ENCODE data around the gene SREBF2.
"Not testable (repeated sequence)": the region's sequence is repeated elsewhere in the genome, so short reads cannot be mapped to it uniquely, and the experiment has no call there.

SREBF2 gene

DNA sequence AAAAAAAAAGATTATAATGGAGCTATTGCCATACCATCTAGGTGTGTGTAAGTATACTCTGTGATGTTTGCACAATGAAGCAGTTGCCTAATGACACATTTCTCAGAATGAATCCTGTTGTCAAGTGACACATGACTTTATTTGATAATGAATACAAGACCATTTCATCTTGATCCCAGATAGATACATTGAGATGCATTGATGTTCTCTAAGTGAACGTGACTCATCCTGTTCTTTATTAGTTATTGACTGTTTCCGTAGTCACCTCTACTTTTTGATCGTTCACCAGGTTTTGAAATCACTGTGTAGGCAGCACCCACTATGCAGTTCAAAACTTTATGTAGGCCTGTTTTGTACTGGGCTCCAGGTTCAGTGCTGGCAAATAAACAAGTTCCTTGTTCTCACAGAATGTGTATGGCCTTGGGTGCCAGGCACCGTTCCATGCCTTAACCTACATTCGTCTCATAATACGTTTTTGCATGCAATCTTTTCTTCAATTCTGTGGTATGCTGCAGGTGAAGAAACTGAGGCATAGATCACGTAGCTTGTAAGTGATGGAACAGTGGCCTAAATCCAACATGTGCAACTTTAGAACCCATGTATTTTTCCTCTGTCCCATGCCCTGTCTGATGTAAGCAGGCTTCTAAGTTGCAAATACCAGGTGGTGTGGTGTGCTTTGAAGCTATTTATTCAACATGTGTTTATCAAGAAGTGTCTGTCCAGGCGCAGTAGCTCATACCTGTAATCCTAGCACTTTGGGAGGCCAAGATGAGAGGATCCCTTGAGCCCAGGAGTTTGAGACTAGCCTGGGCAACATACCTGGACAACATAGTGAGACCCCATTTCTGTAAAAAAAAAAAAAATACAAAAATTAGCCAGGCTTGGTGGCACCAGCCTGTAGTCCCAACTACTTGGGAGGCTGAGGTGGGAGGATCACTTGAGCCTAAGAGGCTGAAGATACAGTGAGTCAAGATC lies 10.4 kb downstream of the SREBF2 start:
- no peak for DNase-seq (ENCODE audit: low read depth in 3 of 3)

DNA sequence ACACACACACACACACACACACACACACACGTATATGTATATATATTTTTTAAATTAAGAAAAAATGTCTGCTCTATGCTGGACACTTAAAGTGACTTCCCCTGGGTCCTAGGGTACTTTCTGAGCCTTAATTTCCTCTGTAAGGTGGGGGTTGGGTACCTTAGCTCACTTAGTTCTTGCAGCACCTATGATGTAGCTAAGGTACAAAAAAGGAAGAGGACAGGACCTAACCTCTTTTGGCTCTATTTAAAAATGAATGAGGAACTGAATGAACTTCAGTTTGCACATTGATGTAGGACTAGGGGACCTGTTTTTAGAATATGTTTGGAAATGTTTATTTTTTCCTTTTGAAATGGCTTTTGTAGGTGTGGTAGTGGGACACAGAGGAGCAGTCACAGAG lies 11.1 kb downstream of the SREBF2 start:
- no peak for DNase-seq (ENCODE audit: low read depth in 3 of 3)

DNA sequence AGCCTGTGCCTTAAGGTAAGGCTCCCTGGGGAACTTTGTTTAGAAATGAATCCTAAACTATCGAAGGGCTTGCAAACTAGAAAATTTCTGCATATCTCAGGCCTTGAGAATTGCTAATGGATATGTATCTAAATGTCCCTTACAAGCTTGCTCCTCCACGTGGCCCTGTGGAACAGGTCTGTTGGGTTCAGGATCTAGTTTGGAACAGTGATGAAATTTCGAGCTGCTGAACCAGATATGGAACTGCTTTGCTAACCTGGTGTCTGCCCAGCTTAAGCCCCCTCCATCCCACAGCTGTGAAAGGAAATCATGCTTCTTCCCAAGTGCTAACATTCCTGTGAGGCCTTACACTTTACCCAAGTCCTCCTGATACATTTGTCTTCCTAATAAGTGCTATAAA lies 11.6 kb downstream of the SREBF2 start:
- no peak for DNase-seq (ENCODE audit: low read depth in 3 of 3)

DNA sequence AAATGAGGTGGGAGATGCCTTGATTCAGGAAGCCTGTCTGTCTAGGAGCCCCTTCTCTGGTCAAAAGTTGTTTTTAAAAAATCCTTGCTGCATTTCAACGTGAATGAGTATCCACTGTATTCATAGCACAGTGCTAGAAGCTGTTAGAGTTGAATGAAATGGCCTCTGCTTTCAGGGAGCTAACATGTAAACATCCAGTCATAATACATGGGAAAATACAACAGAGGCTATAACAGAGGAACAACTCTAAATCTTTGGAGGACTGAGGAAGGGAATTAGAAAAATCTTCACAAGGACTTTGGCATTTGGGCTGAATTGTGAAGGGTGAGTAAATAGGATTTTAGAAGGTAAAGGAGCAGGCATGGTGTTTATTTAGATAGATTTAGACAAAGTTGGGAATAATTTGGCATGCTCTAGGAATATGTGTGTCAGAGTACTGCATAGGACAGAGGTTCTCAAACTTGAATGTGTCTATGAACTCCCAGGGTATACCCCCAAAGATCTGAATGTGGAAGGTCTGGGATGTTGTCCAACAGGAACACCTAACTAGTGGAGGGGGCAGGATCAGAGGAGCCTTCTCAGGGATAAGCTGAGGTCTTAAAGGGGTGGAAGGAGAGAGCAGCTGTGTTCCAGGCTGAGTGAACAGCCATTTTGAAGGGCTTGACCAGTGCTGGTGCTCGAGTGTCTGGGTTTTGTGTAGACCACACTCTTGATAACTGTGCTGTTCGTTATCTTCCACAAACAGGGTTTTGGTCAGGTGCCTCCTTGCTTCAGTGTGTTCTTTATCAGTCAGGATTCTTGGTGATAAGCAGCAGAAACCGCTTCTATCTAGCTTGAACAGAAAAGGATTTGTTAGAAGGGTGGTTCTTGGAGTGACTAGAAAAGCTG lies 12.7 kb downstream of the SREBF2 start:
- no peak for DNase-seq (ENCODE audit: low read depth in 3 of 3)

DNA sequence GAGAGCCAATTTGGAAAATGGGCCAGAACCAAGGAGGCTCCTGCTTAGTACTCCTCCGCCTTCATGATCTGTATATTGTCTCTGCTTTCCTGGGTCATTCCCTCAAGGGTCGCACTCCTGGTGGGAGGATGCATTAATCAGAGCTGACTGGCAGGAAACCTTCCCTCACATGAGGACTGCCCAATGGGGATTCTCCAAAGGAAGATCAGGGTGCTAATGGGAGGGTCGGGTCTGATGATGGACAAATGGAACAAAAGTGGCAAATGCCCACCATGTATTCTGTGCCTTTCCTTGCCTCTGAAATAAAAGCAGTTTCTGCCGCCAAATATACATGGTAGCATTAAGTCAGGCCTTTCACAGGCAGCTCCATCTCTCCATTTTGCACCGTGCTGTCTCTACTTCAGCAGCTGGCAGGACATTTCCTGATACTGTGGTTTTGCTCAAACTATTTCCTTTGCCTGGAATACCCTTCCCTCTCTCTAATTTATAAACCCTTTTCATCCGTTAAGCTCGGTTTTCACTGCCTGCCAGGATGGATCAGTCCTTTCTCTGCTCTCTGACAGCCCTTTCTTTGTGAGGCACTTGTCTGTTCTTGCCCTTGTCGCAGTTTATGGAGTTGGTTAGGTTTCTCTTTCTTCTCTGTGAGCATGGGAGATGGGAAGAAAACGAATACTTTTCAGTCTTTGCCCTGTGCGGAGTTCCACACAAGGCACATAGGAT lies 13.5 kb downstream of the SREBF2 start:
- no peak for DNase-seq (ENCODE audit: low read depth in 3 of 3)

DNA sequence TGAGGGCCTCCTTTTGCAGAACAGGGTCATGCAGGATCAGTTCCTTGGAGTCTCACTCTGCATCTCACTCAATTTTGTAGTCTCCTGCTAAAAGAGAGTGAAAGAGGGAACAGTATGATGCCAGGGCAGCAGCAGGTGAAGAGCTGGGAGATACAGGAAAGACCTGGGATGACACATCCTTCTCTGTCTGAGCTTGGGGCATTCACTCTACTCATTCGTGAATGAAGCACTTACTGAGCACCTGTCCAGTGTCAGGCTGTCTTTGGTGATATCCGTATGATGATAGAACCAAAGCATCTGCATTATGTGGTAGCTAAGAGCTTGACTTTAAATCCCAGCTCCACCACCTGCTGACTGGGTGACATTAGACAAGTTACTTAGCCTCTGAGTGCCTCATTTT lies 14.4 kb downstream of the SREBF2 start:
- DNase-seq (ENCODE audit: low read depth in 3 of 3): no peak

DNA sequence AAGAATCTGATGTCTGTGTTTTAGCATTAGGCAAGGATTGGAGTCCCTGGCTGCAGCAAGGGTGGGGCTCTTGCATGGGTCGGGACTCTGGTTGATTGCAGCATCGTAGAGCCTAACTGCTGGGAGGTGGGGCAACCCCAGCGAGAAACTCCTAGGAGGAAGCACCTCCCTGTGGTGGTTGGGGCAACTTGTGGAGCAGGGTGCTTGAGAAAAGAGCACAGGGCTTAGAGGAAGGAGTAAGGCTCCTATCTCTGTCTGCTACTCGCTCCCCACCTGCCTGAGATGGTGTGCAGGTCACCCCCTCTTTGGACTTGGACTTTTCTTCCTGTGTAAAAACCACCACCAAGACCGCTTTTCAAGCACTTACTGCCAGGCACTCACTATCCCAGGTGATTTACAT lies 15.6 kb downstream of the SREBF2 start:
- DNase-seq (ENCODE audit: low read depth in 3 of 3): no peak

DNA sequence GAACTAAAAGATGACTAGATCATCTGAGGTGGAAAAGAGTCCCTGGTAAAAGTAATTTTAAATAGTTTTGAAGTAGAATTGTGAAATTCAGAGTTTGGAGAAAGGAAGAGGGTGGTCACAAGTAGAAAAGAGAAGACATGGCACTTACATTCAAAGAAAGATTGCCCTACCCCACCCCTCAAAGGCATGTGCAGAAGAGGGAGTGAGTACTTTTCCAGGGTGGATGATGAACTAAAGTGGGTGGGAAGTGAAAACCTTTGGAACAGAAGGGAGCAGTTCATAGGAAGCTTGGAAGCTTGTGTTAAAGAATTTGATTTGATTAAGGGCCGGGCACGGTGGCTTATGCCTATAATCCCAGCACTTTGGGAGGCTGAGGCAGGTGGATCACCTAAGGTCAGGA lies 23.6 kb downstream of the SREBF2 start:
- DNase-seq (ENCODE audit: low read depth in 3 of 3): no peak

DNA sequence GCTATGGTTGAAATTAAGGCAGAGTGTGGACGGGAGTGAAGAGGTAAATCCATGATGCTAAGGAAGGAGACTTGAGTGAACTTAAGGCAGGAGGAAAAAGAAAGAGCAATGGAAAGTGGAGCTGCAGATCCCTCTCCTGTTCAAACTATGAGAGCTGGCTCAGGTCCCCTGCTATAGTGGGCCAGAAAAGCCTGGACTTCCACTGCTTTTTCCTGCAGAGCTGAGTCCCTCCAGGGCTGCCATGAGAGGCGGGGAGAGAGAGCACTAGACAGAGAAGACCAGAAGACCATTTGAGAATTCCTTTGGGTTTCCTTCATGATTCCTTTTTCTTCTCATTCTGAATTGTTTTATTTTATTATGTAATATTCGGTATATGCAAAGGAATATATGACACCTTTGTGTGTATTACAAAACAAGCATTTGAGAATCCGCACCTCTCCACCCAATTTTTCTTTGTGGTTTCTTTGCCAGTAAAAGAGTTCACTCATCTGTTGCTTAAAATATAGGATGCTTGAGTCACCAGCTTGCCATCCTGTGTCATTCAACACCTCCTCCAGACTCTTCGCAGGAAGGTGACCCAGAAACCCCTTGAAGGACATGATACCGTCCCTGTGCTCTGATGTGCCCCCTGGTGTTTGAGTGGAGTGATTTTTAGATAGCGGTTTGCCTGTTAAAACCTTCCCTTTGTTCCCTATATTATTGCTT lies 24.4 kb downstream of the SREBF2 start:
- DNase-seq (ENCODE audit: low read depth in 3 of 3): peak; percentile 38 to 70 (median 63)

DNA sequence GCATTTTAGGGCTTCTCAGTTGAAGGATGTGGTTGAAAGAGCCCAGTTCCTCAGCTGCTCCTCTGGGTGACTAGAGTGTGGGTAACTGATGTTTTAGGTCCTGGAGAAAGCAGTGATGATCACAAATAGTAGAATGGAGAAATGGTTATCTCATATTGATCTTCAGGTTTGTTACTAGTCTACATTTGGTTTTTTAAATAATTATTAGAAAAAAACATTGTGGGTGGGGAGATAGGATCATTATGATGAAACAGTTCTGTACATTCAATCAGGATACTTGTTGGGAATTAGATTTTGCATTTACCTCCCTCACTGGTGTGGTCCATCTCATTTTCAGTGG lies 24.9 kb downstream of the SREBF2 start:
- no peak for DNase-seq (ENCODE audit: low read depth in 3 of 3)

DNA sequence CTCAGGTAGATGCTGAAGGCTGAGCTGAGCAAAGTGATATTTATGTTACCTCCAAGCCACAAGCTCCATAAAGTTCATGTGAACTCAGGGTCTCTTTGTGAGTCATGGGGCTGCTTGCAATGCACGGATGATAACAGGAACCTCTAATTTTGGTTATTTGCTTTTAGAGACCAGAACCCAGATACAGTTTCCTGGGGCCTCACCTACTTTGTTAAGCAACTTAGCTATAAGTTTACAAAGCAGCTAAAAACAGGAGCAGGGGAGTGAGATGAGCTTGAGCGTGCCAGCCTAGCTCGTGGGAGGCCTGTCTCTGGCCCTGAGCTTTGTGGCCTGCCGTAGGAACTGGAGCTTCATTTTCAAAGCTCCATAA lies 29.2 kb downstream of the SREBF2 start:
- peak in 2 of 3 experiments; percentile 20 to 23 for DNase-seq (ENCODE audit: low read depth in 3 of 3)

DNA sequence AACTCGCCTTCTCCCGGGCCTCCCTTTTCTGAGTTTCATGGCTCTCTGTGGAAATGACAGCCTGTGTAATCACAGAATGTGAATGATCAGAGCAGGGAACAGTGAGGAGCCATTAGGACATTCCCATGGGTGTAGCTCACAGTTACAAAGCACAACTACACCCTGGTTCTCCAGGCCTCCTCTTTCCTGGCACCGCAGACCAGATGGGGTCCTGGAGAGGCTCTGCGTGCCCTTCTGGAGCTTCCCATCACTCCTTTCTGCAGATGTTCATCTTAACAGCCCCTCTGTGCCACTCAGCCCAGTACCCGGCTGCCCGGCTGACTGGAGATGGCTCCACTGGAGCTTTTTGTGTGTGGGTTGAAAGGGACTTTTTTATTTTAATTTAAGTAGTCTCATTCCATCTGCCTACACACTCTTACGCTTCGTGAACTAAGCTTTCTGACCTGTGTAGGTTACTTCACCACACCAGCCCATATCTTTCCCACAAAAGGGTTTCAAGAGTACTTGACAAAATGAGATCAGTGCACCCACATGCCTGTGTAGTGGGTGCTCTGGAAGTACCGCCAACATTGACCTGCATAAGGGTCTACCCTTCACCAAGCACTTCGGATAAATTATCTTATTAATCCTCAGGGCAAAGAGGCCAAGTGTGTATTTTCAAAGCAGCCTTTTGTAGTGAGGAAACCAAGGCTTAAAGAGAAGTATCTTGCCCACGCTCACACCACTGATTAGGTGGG lies 29.8 kb downstream of the SREBF2 start:
- DNase-seq (ENCODE audit: low read depth in 3 of 3): peak; percentile 10 to 34 (median 27)

DNA sequence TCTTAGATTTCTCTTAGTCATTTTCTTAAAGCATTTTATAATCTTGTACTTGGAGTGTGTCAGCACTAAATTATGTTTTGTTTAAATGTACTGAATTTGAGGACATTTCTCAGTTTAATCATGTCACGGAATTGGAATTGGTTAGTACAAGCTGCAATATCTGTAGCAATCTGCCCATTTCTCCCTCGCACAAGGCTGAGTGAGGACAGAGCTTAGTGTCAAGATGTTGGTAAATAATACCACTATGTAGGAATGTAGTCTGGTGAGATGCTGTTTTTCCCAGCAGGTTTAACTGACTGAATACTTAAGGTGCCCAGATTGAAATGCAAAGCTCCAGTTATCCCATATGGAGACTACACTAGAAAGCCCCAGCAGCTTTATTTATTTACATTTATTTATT lies 30.6 kb downstream of the SREBF2 start:
- DNase-seq (ENCODE audit: low read depth in 3 of 3): no peak

DNA sequence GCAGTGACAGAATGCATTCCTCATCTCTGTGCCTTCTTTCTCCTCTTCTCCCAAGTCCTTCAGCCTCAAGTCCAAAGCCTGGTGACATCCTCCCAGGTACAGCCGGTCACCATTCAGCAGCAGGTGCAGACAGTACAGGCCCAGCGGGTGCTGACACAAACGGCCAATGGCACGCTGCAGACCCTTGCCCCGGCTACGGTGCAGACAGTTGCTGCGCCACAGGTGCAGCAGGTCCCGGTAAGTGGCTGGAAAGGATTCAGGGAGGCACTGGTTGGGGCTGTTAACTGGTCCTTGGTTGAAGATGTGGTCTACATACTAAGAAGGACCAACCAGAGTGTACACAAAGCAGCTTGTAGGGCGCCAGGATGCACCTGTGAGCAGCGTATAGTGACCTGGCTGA lies 35.7 kb downstream of the SREBF2 start:
- no peak for DNase-seq (ENCODE audit: low read depth in 3 of 3)

DNA sequence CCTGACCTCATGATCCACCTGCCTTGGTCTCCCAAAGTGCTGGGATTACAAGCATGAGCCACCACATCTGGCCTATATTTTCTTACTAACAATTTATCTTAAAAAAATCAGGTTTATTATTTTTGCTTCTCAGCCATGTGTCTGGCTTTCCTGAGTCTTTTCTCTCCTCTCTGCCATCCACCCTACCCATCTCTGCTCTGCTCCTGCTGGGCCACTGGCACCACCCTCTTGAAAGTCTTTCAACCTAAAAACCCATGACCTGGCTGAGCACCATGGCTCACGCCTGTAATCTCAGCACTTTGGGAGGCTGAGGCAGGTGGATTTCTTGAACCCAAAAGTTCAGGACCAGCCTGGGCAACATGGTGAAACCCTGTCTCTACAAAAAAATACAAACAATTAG lies 37.2 kb downstream of the SREBF2 start:
- DNase-seq (ENCODE audit: low read depth in 3 of 3): not testable (repeated sequence)

DNA sequence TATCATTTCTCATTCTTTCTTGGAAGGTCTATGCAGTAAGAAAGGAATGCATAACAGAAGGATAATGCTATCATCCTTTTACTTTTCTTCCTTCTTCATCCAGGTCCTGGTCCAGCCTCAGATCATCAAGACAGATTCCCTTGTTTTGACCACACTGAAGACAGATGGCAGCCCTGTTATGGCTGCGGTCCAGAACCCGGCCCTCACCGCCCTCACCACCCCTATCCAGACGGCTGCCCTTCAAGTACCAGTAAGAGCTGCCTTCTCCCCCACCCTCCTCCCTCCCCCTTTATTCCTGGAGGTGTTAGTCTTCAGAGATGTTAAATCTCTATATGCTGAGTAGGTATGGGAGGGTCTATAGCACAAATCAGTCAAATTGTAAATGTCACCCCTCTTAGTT lies 37.9 kb downstream of the SREBF2 start:
- DNase-seq (ENCODE audit: low read depth in 3 of 3): no peak

DNA sequence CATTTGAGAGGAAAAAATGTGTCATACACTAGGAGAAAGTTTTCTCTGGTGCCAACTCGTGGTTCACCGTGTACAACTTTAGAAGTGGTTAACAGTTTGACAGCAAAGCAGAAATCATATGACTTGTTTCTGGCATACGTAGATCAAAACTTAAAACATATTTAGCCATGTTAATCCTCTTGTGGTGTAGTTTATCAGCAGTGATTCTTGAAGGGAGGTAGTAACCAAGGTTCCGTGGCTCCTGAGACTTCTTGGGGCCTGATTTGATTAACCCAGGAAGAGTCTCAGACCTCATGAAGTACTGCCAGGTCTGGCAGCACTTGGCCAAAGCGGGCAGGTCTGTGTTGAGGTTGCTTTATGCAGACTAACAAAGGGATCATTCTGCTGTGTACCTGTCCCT lies 40.5 kb downstream of the SREBF2 start:
- DNase-seq (ENCODE audit: low read depth in 3 of 3): no peak

DNA sequence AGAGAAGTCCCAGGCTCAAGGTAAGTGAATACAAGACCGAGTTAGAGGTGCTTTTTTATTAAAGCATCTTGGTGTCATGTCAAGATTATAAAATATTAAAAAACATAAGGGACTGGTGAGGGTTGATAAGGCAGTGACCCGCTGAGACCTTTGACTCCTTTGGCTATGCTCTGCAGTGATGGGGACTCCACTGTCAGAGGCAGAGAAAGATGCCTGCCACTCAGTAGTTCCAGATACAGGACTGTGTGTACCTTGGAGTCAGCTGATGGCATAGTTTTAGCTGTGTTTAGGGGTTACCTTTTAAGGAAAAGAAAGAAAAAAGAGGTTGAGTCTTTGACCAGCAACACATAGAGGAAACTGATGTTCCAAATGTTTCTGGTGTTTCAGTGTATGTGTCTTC lies 41.2 kb downstream of the SREBF2 start:
- DNase-seq (ENCODE audit: low read depth in 3 of 3): no peak

DNA sequence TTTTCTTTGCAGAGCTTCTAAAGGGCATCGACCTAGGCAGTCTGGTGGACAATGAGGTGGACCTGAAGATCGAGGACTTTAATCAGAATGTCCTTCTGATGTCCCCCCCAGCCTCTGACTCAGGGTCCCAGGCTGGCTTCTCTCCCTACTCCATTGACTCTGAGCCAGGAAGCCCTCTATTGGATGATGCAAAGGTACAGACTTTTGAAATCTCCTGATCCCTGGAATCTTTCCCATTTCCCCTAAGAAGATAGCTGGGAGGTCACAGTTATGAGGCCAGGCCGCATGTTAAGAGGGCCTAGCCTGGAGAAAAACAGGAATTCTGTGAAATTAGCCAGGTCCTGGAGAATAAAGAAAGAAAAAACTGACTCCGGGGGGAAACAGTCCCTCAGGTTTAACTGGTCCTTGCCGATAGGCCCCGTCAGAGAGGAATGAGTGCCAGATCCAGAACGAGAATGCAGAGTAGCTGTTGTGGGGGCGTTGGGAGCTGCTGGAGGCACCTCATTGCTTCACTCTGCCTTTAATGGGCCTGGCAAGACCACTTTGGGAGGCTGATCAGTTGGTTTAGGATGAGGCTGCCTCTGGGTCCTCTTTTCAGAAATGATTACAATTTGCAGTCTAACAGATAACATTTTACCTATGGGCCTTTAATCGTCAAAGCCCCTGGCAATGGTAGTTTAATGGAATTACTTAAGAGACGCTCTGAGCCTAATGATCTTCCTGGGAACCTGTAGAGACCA lies 42.8 kb downstream of the SREBF2 start:
- DNase-seq (ENCODE audit: low read depth in 3 of 3): no peak

DNA sequence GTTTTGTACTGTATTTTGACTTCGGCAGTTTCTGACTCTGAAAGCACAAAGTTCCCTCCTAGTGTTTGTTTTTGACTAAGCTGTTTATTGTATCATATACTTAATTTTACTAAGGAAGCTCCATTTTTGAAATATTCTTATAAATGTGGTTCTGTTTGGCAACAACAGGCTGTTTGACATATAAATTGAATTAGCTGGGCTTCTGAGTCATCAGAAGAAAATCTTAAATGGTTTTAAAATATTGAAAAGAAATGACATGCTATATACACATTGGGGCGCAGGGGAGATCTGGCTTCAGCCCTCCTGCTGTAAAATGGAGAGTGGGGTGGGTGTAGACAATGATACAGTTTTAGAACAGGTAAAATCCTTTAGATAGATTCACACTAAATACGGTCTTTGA lies 43.4 kb downstream of the SREBF2 start:
- DNase-seq (ENCODE audit: low read depth in 3 of 3): no peak

All from stimulated activated CD4-positive, alpha-beta T cell treated with anti-CD3 and anti-CD28 coated beads, TNF-alpha, amount 100 ng/mL, for 4 hours (primary cell).